Measurements from ENCODE around the gene IL1RAP.

Gene IL1RAP

DNA sequence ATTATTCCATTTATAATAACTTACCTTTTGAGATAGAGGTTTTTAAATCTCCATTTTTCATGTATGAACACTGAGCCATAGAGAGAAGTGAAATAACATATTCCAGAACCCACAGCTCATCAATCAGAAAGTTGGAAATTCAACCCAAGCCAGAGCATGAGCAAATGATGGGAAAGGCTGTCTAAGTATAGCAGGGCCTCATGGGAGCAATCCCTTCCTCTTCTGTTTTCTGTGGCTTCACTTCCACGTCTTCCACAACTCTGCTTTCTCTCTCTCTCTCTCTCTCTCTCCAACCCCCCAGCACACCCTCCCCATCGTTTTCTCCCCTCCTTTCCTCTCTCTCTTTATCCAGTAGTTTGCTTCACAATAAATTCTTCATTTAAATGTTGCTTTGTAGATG lies 14.8 kb upstream of the IL1RAP start:
- Histone ChIP-seq H3K4me3 (ENCODE audit: insufficient read depth, low read length, poor library complexity, severe bottlenecking) (no peak overlapping the region), H3K27ac (ENCODE audit: low read depth, low read length) (no peak overlapping the region), H3K79me2 (ENCODE audit: insufficient read depth, low read length) (no peaks in the 10 kb centered on the region), H3K27me3 (ENCODE audit: low read length) (no peaks in the 10 kb centered on the region), H3F3A (ENCODE audit: insufficient read depth) (no peaks in the 10 kb centered on the region), H3K9me2 (replicated peaks; ENCODE audit: insufficient read depth, low read length) (no peaks in the 10 kb centered on the region), H3K9ac (ENCODE audit: low read length) (no peak overlapping the region), H2AFZ (ENCODE audit: low read depth, low read length, severe bottlenecking) (no peak overlapping the region), H4K20me1 (ENCODE audit: low read depth, low read length) (no peaks in the 10 kb centered on the region), H3K36me3 (ENCODE audit: low read length) (no peaks in the 10 kb centered on the region), H3K4me2 (ENCODE audit: low read depth, low read length, poor library complexity, severe bottlenecking) (no peak overlapping the region), H3K9me3 (ENCODE audit: insufficient read depth, low read length) (no peaks in the 10 kb centered on the region)
- TF ChIP-seq, protein P1, sequence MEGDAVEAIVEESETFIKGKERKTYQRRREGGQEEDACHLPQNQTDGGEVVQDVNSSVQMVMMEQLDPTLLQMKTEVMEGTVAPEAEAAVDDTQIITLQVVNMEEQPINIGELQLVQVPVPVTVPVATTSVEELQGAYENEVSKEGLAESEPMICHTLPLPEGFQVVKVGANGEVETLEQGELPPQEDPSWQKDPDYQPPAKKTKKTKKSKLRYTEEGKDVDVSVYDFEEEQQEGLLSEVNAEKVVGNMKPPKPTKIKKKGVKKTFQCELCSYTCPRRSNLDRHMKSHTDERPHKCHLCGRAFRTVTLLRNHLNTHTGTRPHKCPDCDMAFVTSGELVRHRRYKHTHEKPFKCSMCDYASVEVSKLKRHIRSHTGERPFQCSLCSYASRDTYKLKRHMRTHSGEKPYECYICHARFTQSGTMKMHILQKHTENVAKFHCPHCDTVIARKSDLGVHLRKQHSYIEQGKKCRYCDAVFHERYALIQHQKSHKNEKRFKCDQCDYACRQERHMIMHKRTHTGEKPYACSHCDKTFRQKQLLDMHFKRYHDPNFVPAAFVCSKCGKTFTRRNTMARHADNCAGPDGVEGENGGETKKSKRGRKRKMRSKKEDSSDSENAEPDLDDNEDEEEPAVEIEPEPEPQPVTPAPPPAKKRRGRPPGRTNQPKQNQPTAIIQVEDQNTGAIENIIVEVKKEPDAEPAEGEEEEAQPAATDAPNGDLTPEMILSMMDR (IDR thresholded peaks at IDR 0.05; ENCODE audit: insufficient read depth, low read length, poor library complexity, severe bottlenecking) = no peak
- no peak for TF ChIP-seq EZH2phosphoT487 (conservative IDR thresholded peaks at IDR 0.05; ENCODE audit: low read length)

DNA sequence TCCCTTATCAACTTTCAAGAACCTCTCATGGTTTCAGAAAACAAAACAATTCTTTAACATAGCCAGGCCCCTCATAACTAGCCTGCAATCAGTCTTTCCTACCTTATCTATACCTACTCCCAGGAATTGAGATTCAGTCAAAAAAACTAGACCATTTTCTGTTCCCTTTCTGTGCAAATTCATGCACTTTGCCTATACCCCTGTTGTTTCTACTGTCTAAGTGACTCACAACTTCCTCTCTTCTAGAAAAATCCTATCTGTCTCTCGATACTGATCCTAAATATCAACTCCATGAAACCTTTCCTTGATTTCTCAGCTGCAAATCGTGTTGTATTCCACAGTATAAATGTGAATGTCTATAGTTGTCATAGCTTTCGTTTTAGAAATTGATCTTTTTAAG lies 10.9 kb upstream of the IL1RAP start:
- no peaks in the 10 kb centered on the region for H3F3A ChIP-seq (ENCODE audit: insufficient read depth)
- H2AFZ ChIP-seq (ENCODE audit: low read depth, low read length, severe bottlenecking) = no peak overlapping the region
- H3K36me3 ChIP-seq (ENCODE audit: low read length) = no peaks in the 10 kb centered on the region
- H3K79me2 ChIP-seq (ENCODE audit: insufficient read depth, low read length) = no peaks in the 10 kb centered on the region
- H3K4me2 ChIP-seq (ENCODE audit: low read depth, low read length, poor library complexity, severe bottlenecking) = no peak overlapping the region
- H3K27ac ChIP-seq (ENCODE audit: low read depth, low read length) = no peak overlapping the region
- no peak for TF ChIP-seq EZH2phosphoT487 (conservative IDR thresholded peaks at IDR 0.05; ENCODE audit: low read length)
- TF ChIP-seq, protein P1 (IDR thresholded peaks at IDR 0.05; ENCODE audit: insufficient read depth, low read length, poor library complexity, severe bottlenecking) = no peak
- H3K9me3 ChIP-seq (ENCODE audit: insufficient read depth, low read length) = no peaks in the 10 kb centered on the region
- no peaks in the 10 kb centered on the region for H3K9me2 ChIP-seq (replicated peaks; ENCODE audit: insufficient read depth, low read length)
- H3K9ac ChIP-seq (ENCODE audit: low read length) = no peak overlapping the region
- no peaks in the 10 kb centered on the region for H3K27me3 ChIP-seq (ENCODE audit: low read length)
- no peak overlapping the region for H3K4me3 ChIP-seq (ENCODE audit: insufficient read depth, low read length, poor library complexity, severe bottlenecking)
- H4K20me1 ChIP-seq (ENCODE audit: low read depth, low read length) = no peaks in the 10 kb centered on the region

DNA sequence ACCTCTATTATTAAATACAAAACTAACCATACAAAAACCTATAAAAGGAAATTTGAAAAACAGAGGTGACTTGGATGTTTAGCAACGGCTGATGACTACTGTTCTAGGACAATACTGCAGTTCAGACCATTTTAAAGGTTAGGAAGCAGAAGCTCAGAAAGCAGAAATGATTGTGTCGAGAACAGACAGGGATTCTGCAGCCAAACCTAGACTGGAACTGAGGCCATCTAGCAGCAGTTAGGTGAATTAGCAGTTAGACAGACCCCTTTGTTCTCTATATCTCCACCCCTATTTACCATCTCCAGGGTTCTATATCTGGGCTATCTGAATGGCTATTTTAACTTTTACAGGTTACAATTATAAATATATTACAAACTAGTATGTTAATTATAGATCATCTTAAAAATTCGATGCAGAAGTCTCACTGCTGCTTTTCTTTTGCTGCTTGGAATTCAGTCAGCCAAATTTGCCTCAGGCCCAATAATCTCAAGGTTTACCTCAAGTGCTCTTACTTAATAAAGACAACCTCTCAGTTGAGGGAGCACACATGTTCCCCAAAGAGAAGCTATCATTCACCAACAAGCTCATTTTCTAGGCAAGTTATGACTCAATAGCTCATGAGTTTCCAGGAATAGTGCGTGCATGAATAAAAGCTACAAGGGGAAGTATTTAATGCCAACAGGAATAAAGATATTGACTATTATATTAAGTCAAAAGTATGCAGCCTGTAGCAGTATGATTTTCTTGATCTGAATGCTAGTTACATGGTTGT lies 9.3 kb upstream of the IL1RAP start:
- no peak overlapping the region for H3K9ac ChIP-seq (ENCODE audit: low read length)
- H3K36me3 ChIP-seq (ENCODE audit: low read length) = no peaks in the 10 kb centered on the region
- H3K4me2 ChIP-seq (ENCODE audit: low read depth, low read length, poor library complexity, severe bottlenecking) = no peak overlapping the region
- no peak overlapping the region for H2AFZ ChIP-seq (ENCODE audit: low read depth, low read length, severe bottlenecking)
- no peak overlapping the region for H3K4me3 ChIP-seq (ENCODE audit: insufficient read depth, low read length, poor library complexity, severe bottlenecking)
- no peaks in the 10 kb centered on the region for H3F3A ChIP-seq (ENCODE audit: insufficient read depth)
- no peaks in the 10 kb centered on the region for H3K9me2 ChIP-seq (replicated peaks; ENCODE audit: insufficient read depth, low read length)
- H3K27me3 ChIP-seq (ENCODE audit: low read length) = no peaks in the 10 kb centered on the region
- no peaks in the 10 kb centered on the region for H4K20me1 ChIP-seq (ENCODE audit: low read depth, low read length)
- no peaks in the 10 kb centered on the region for H3K9me3 ChIP-seq (ENCODE audit: insufficient read depth, low read length)
- no peak for TF ChIP-seq EZH2phosphoT487 (conservative IDR thresholded peaks at IDR 0.05; ENCODE audit: low read length)
- TF ChIP-seq, protein P1 (IDR thresholded peaks at IDR 0.05; ENCODE audit: insufficient read depth, low read length, poor library complexity, severe bottlenecking) = no peak
- H3K27ac ChIP-seq (ENCODE audit: low read depth, low read length) = no peak overlapping the region
- H3K79me2 ChIP-seq (ENCODE audit: insufficient read depth, low read length) = no peaks in the 10 kb centered on the region
